ENCODE data around the gene TMEM267. TPM values are rescaled to one million over a fixed set of nuclear protein-coding genes. Genes with fewer than 3 reads are reported as not detected.

TMEM267 gene
- total and polyA plus RNA-seq, 10 of the 15 experiments (the other 5 are each of a cell fraction or from before 2014, with no cell fraction given), result 7.7 to 37.3 (median 13.3) TPM

DNA sequence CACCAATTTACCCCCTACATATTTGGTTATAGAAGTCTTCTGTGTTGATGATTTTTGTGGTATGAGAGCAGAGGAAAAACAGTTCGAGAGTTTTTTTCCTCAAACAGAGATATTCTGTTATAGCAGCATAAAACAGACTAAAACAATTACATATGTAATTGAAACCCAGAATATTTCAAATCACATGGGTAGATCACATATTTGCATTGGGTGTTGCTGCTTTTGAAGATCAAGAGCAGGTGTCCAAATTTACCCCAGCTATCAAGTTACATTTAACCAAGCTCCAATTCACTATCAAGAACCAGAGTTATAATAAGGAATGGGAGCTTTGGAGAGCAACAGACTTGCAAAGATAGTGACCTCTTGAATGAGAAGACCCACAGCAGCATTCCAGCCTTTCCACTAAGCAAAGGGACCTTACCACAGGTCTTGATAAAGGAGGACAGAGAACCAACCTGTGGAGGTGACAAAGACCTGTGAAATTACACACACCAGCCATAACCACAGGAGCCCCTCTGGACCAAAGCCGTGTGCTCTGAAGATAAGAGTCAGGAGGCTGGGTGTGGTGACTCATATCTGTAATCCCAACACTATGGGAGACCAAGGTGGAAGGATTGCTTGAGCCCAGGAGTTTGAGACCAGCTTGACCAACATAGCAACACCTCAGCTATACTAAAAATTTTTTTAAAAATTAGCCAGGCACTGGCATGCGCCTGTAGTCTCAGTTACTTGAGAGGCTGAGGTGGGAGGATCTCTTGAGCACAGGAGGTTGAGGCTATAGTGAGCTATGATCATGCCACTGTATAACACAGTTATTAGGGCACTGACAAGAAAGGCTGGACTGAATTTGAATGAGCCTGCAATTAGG, 67.5 kb downstream of the TMEM267 start (continued):
- TF ChIP-seq, protein P1, sequence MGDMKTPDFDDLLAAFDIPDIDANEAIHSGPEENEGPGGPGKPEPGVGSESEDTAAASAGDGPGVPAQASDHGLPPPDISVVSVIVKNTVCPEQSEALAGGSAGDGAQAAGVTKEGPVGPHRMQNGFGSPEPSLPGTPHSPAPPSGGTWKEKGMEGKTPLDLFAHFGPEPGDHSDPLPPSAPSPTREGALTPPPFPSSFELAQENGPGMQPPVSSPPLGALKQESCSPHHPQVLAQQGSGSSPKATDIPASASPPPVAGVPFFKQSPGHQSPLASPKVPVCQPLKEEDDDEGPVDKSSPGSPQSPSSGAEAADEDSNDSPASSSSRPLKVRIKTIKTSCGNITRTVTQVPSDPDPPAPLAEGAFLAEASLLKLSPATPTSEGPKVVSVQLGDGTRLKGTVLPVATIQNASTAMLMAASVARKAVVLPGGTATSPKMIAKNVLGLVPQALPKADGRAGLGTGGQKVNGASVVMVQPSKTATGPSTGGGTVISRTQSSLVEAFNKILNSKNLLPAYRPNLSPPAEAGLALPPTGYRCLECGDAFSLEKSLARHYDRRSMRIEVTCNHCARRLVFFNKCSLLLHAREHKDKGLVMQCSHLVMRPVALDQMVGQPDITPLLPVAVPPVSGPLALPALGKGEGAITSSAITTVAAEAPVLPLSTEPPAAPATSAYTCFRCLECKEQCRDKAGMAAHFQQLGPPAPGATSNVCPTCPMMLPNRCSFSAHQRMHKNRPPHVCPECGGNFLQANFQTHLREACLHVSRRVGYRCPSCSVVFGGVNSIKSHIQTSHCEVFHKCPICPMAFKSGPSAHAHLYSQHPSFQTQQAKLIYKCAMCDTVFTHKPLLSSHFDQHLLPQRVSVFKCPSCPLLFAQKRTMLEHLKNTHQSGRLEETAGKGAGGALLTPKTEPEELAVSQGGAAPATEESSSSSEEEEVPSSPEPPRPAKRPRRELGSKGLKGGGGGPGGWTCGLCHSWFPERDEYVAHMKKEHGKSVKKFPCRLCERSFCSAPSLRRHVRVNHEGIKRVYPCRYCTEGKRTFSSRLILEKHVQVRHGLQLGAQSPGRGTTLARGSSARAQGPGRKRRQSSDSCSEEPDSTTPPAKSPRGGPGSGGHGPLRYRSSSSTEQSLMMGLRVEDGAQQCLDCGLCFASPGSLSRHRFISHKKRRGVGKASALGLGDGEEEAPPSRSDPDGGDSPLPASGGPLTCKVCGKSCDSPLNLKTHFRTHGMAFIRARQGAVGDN (IDR thresholded peaks at IDR 0.05), result no peak

DNA sequence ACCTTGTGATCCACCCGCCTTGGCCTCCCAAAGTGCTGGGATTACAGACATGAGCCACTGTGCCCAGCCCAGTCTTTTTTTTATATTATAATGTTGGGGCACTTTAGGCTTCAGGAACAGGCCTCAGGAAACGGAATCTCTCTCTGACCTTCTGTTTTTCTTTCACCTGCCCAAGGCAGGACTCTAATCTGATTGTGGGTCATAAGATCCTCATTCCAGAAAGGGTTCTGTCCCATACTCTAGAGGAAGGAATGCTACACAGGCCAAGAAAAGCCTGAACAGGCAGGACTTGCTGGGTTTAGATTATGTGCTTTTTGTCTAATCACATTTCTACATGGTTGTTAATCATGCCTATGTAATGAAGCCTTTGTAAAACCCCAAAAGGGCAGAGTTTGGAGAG, 69.7 kb downstream of the TMEM267 start:
- Histone ChIP-seq H3K36me3 (ENCODE audit: control insufficient read depth in 2 of 2, insufficient read depth in 2 of 2, low read length in 1 of 2) (no peaks in the 10 kb centered on the region), H3K27ac (ENCODE audit: control insufficient read depth, insufficient read depth) (no peak overlapping the region), H3K4me2 (ENCODE audit: control insufficient read depth, insufficient read depth) (no peak overlapping the region), H3K9ac (ENCODE audit: control insufficient read depth, insufficient read depth, low read length) (no peak overlapping the region), H3K4me1 (ENCODE audit: control insufficient read depth, insufficient read depth, low read length) (no peaks in the 10 kb centered on the region), H3K27me3 (replicated peaks in 1 of 2; ENCODE audit: control insufficient read depth in 2 of 2, insufficient read depth in 2 of 2, low read length in 1 of 2) (no peaks in the 10 kb centered on the region), H2AFZ (ENCODE audit: control insufficient read depth, low read depth, low read length) (no peak overlapping the region), H3K4me3 (no peak overlapping the region), H4K20me1 (ENCODE audit: control insufficient read depth, insufficient read depth) (no peaks in the 10 kb centered on the region), H3K79me2 (ENCODE audit: control insufficient read depth, insufficient read depth, low read length) (no peaks in the 10 kb centered on the region), H3K9me3 (replicated peaks; ENCODE audit: control insufficient read depth, insufficient read depth, low read length) (no peaks in the 10 kb centered on the region)
- FAIRE-seq (no peak), ATAC-seq (no peak), DNase-seq (ENCODE audit: low read depth, low spot score) (no peak)
- BruUV-seq (replicated peaks), result no TSS peak
- POLR2A ChIA-PET, result no interaction called here
- in situ Hi-C loops (cut with MboI) (no loop called here), intact Hi-C loops (cut with micrococcal nuclease; ENCODE audit: unreplicated experiment) (no loop called here)
- 53% methylated on average over 2 of the region's 2 CpGs for WGBS (ENCODE audit: insufficient coverage, insufficient replicate concordance, low lambda C conversion rate, missing lambda C conversion rate)
- SMC1A ChIA-PET (ENCODE audit: uncharacterized antibody, unreplicated experiment), result no interaction called here
- CTCF ChIA-PET, result no interaction called here
- RAD21 ChIA-PET (ENCODE audit: unreplicated experiment), result no interaction called here
- no peak for TF ChIP-seq YBX1 (IDR thresholded peaks at IDR 0.05)
- TF ChIP-seq STAT1 (conservative IDR thresholded peaks at IDR 0.05), result no peak
- TF ChIP-seq SMAD5 (IDR thresholded peaks at IDR 0.05; ENCODE audit: low read depth), result no peak
- no peak for TF ChIP-seq MTA2 (IDR thresholded peaks at IDR 0.05; ENCODE audit: low read depth)
- TF ChIP-seq, protein P2, sequence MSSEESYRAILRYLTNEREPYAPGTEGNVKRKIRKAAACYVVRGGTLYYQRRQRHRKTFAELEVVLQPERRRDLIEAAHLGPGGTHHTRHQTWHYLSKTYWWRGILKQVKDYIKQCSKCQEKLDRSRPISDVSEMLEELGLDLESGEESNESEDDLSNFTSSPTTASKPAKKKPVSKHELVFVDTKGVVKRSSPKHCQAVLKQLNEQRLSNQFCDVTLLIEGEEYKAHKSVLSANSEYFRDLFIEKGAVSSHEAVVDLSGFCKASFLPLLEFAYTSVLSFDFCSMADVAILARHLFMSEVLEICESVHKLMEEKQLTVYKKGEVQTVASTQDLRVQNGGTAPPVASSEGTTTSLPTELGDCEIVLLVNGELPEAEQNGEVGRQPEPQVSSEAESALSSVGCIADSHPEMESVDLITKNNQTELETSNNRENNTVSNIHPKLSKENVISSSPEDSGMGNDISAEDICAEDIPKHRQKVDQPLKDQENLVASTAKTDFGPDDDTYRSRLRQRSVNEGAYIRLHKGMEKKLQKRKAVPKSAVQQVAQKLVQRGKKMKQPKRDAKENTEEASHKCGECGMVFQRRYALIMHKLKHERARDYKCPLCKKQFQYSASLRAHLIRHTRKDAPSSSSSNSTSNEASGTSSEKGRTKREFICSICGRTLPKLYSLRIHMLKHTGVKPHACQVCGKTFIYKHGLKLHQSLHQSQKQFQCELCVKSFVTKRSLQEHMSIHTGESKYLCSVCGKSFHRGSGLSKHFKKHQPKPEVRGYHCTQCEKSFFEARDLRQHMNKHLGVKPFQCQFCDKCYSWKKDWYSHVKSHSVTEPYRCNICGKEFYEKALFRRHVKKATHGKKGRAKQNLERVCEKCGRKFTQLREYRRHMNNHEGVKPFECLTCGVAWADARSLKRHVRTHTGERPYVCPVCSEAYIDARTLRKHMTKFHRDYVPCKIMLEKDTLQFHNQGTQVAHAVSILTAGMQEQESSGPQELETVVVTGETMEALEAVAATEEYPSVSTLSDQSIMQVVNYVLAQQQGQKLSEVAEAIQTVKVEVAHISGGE (CRISPR knock-in tag; IDR thresholded peaks at IDR 0.05), result no peak
- no peak for TF ChIP-seq CHD4 (IDR thresholded peaks at IDR 0.05)
- no peak for TF ChIP-seq BMI1 (IDR thresholded peaks at IDR 0.05; ENCODE audit: borderline replicate concordance)
- no peak for TF ChIP-seq BHLHE40 (IDR thresholded peaks at IDR 0.05; ENCODE audit: borderline replicate concordance in 1 of 2, low read depth in 2 of 2, low read length in 1 of 2)
- TF ChIP-seq, protein P3, sequence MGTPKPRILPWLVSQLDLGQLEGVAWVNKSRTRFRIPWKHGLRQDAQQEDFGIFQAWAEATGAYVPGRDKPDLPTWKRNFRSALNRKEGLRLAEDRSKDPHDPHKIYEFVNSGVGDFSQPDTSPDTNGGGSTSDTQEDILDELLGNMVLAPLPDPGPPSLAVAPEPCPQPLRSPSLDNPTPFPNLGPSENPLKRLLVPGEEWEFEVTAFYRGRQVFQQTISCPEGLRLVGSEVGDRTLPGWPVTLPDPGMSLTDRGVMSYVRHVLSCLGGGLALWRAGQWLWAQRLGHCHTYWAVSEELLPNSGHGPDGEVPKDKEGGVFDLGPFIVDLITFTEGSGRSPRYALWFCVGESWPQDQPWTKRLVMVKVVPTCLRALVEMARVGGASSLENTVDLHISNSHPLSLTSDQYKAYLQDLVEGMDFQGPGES (IDR thresholded peaks at IDR 0.05), result no peak
- no peak for TF ChIP-seq NFXL1 (IDR thresholded peaks at IDR 0.05; ENCODE audit: borderline replicate concordance)

All from GM12878 (cell line).